Stomach (tissue), 9 donors: Measurements from ENCODE around the gene MRPL53. TPM values are rescaled to one million over a fixed set of nuclear protein-coding genes. Genes with fewer than 3 reads are reported as not detected.

ENCODE experiments used
- DNase-seq, 2 donors: peaks; one replicate each; pipeline versions ENCODE4 v3.0.0 to v3.0.0-alpha.2; 2013 to 2019
- H3K27ac ChIP-seq, 5 donors: fragments of 200-600 bp in 4 of 5; sonication (generic) in 4 of 5; one replicate each; pipeline ENCODE4 v1.5.1; 2013 to 2019; ENCODE audit warnings: mild to moderate bottlenecking in 1 of 5, moderate library complexity in 1 of 5
- H3K27me3 ChIP-seq, 3 donors: fragments of 200-600 bp; sonication (generic); one replicate each; pipeline ENCODE4 v1.5.1; 2017 to 2019; ENCODE audit warnings: mixed run types in 1 of 3
- H3K36me3 ChIP-seq, 4 donors: fragments of 200-600 bp; sonication (generic); 1 replicate in 3 of 4; 2 replicates in 1 of 4; pipeline ENCODE4 v1.5.1; 2016 to 2019
- H3K4me1 ChIP-seq, 4 donors: fragments of 200-600 bp; sonication (generic); one replicate each; pipeline ENCODE4 v1.5.1; 2016 to 2019
- H3K4me3 ChIP-seq, 4 donors: fragments of 200-600 bp; sonication (generic) in 3 of 4; one replicate each; pipeline ENCODE4 v1.5.1; 2016 to 2019; ENCODE audit warnings: mild to moderate bottlenecking in 1 of 4
- H3K9me3 ChIP-seq, 4 donors: fragments of 200-600 bp; sonication (generic); one replicate each; pipeline ENCODE4 v1.5.1; 2016 to 2019
- CTCF ChIP-seq, 7 experiments: fragments of 450-650 bp in 4 of 7; fragments of 200-600 bp in 3 of 7; sonication (generic) in 3 of 7; IDR thresholded peaks; one replicate each; pipeline ENCODE4 v1.5.1; 2016 to 2019; ENCODE audit warnings: antibody characterized with exemption in 7 of 7, control low read depth in 2 of 7, mild to moderate bottlenecking in 1 of 7
- EP300 ChIP-seq: sonication (generic); formaldehyde crosslinking; IDR thresholded peaks from one replicate; pipeline ENCODE4 v1.6.1; 2017; ENCODE audit warnings: antibody characterized with exemption
- POLR2A ChIP-seq, 4 donors: fragments of 450-650 bp; IDR thresholded peaks; one replicate each; pipeline ENCODE4 v1.6.1; 2016; ENCODE audit warnings: antibody characterized with exemption in 4 of 4, control low read depth in 2 of 4, mild to moderate bottlenecking in 1 of 4, moderate library complexity in 1 of 4
- POLR2AphosphoS5 ChIP-seq, 3 donors: sonication (generic); formaldehyde crosslinking; IDR thresholded peaks; one replicate each; pipeline ENCODE4 v1.6.1; 2016; ENCODE audit warnings: antibody characterized with exemption in 3 of 3
- WGBS, 5 donors: extraction: QIAGEN DNeasy Blood & Tissue Kit in 3 of 5; methylation state at CpG; one replicate each; pipeline versions ENCODE4 v1.1.5 to v1.1.7; 2013 to 2018; 5-methylcytosine and 5-hydroxymethylcytosine counted together
- intact Hi-C: fragments of 100-400 bp; cut with DNase I; formaldehyde crosslinking; loops from one replicate; pipeline ENCODE4 v1.15.1; 2023; ENCODE audit warnings: low total_unique reads
- polyA plus RNA-seq, 3 donors: library from polyadenylated mRNA; stranded (reverse); fragments of 200-250 nt; gene quantifications; one replicate each; pipeline ENCODE4 v1.2.3, GENCODE V29; 2013
- total RNA-seq, 5 donors: library from RNA; depleted of rRNA; stranded (reverse); fragments of >200 nt; gene quantifications; one replicate each; pipeline versions ENCODE4 v1.1.0 to v1.2.3, GENCODE V29; 2014 to 2016
- donor health status: healthy with polysubstance abuse.
- donor health status: Bipolar disorder and iron deficiency.
- donor health status: healthy.

MRPL53 gene
- total and polyA plus RNA-seq, 8 donors = 4.6 to 335 (median 81.3) TPM

GRCh38 chr2:74441690-74442482 is 30.6 kb downstream of the MRPL53 start, which contains the start of gene RTKN:
RTKN (minus strand) TSS chr2:74441937; CDS start chr2:74441816, 121 bp downstream.
- peak; percentile 70 to 89 for DNase-seq
- H3K9me3 ChIP-seq = no peaks in the 10 kb centered on the region
- H3K27me3 ChIP-seq = peaks cover 0 to 38% (median 7%) of the 10 kb centered on the region in 3 donors
- H3K27ac ChIP-seq = peak within 1 kb of the TSS; percentile 85 to 93 (median 87)
- intact Hi-C loops = no loop called here
- TF ChIP-seq CTCF (IDR thresholded peaks at IDR 0.05) (no peak), POLR2A (IDR thresholded peaks at IDR 0.05) (peak in 1 of 4 donors; percentile 55), EP300 (no peak), POLR2AphosphoS5 (IDR thresholded peaks at IDR 0.05) (peak in 2 of 3 donors; percentile 69 to 70)
- WGBS, 5 donors = 10 to 32% (median 11%) methylated on average over 29 to 75 of the region's 75 CpGs
- H3K4me1 ChIP-seq = peaks cover 22 to 63% (median 44%) of the 10 kb centered on the region in 4 donors
- no peaks in the 10 kb centered on the region for H3K36me3 ChIP-seq
- H3K4me3 ChIP-seq = peak within 1 kb of the TSS; percentile 48 to 56 (median 54)

GRCh38 chr2:74441170-74441689 is 31.2 kb downstream of the MRPL53 start:
- Histone ChIP-seq H3K9me3 (no peaks in the 10 kb centered on the region), H3K36me3 (peaks cover 0 to under 1% (median 0%) of the 10 kb centered on the region in 4 donors), H3K4me1 (peaks cover 22 to 70% (median 47%) of the 10 kb centered on the region in 4 donors), H3K4me3 (peak overlapping the region; percentile 48 to 56 (median 54)), H3K27ac (peak overlapping the region; percentile 85 to 93 (median 87)), H3K27me3 (peaks cover 0 to 38% (median 7%) of the 10 kb centered on the region in 3 donors)
- no peak for DNase-seq
- TF ChIP-seq POLR2A (IDR thresholded peaks at IDR 0.05) = no peak
- no peak for TF ChIP-seq CTCF (IDR thresholded peaks at IDR 0.05)
- TF ChIP-seq POLR2AphosphoS5 (IDR thresholded peaks at IDR 0.05) = no peak
- no peak for TF ChIP-seq EP300
- 11 to 42% (median 23%) methylated on average over 31 to 33 of the region's 33 CpGs for WGBS, 5 donors
- intact Hi-C loops = no loop called here

- Histone ChIP-seq H3K4me1 (peaks cover 22 to 73% (median 48%) of the 10 kb centered on the region in 4 donors), H3K27me3 (peaks cover 0 to 38% (median 7%) of the 10 kb centered on the region in 3 donors)
- WGBS, 5 donors = 4 to 16% (median 11%) methylated on average over 23 to 45 of the region's 45 CpGs
Measured at GRCh38 chr2:74440378-74441169, 31.9 kb downstream of the MRPL53 start.

More at GRCh38 chr2:74440378-74441169, 31.9 kb downstream of the MRPL53 start:
- no peak for TF ChIP-seq POLR2A (IDR thresholded peaks at IDR 0.05)
- TF ChIP-seq CTCF (IDR thresholded peaks at IDR 0.05) = peak in 5 of 7 experiments; percentile 14 to 53 (median 27)
- TF ChIP-seq POLR2AphosphoS5 (IDR thresholded peaks at IDR 0.05) = peak in 2 of 3 donors; percentile 14 to 64
- Histone ChIP-seq H3K36me3 (peaks cover 0 to 3% (median 0%) of the 10 kb centered on the region in 4 donors), H3K4me3 (peak overlapping the region; percentile 48 to 56 (median 54)), H3K27ac (peak overlapping the region; percentile 85 to 93 (median 87)), H3K9me3 (no peaks in the 10 kb centered on the region)
- intact Hi-C loops = no loop called here
- DNase-seq = peak; percentile 85 to 97
